CD4-positive, alpha-beta T cell treated with Interleukin-1 beta for 1 hour (primary cell): ENCODE data around the gene EEF2K.

Source experiments
- DNase-seq, 2 donors: peaks; one replicate each; pipeline ENCODE4 v3.0.0-alpha.2; 2020 to 2022

EEF2K gene

DNA sequence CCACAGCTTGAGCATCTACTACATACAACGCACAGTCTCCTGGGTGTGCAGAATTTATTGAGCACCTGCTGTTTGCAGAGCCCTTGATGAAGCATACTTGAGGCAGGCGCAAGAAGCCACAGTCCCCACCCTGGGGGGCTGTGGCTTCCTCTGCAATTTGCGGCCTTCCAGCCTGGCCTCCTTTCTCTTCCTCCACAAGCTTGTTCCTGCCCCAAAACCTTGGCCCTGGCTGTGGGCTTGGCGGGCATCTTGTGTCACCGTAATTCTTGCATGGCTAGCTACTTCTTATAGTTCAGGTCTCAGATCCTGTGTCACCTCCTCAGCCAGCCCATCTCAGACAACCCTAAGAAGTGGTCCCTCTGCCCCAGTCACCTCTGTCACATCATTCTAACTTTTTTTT, 47.2 kb downstream of the EEF2K start:
- DNase-seq = no peak

GRCh38 chr16:22255335-22255734, 49.3 kb downstream of the EEF2K start:
- DNase-seq = no peak

GRCh38 chr16:22257440-22257839, 51.4 kb downstream of the EEF2K start:
- no peak for DNase-seq

DNA sequence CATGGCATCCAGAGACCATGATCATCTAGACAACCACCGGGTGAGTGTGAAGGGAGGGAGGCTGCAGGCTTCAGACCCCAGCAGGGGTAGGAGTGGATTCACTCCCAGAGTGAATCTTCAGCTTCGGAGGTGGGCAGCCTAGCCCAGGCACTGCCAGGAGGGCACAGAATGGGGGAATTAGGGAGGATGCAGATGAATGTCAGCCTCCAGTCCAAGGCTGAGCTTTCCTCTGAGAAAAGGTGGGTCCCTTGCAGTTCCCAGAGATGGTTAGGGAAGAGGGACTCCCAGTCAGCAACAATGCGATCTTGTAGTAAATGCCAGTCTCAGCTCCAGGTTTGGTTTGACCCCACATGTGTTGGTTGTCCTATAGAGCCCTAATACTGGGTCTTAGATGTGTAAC, 54.4 kb downstream of the EEF2K start:
- no peak for DNase-seq

DNA sequence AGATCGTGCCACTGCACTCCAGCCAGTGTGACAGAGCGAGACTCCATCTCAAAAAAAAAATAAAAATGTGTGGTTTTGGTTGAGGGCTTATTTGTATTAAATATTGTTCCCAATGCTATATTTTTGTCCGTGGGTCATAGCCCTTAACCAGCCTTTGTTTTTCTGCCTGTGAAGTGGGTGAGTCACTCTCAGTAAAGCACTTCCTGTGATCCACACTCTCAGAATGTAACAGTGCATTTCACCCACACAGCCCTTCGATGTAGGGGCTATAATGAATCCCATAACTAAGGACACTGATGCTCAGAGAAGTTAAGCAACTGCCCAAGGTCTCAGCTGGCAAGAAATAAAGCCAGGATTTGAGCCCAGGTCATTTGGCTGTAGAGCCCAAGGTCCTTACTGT, 56.4 kb downstream of the EEF2K start:
- DNase-seq = no peak

- no peak for DNase-seq
Measured at GRCh38 chr16:22264786-22265185, 58.7 kb downstream of the EEF2K start.

- no peak for DNase-seq
Measured at GRCh38 chr16:22265351-22265750, 59.3 kb downstream of the EEF2K start.

- no peak for DNase-seq
Measured at GRCh38 chr16:22266546-22266945, 60.5 kb downstream of the EEF2K start.

DNA sequence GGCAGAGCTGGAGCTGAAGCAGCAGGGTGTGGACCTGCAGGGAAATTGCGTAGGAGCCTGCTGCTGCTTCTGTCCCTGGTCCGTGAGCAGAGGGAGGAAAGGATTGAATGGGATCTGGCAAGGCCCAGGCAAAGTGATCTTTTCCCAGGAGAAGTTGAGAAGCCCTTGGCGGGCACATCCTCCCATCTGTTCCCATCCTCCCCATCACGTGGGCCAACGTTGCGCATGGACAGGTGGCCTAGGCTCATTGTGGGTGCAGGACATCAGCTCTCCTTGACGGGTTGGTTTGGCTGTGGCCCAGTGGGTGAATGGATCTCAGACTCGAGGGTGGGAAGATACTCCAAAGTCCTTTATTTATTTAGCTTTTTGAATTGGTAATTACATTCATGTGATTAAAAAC, 61.7 kb downstream of the EEF2K start:
- no peak for DNase-seq

DNA sequence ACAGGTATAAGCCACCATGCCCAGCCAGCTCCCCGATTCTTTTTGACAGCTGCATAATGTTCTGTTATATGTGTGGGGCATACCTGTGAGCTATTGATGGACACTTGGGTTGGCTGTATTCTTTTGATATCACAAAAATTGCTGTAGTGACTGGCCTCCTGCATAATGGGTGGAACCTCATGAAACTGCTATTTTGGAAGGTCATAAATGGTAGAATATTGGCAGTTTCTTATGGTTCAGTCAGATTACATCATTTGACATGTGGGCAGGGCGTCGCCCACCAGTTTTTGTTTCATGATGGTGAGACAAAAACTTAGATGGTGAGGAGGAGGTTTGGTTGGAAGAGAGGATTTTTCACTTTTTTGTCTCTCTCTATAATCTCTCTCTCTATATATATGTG, 64.4 kb downstream of the EEF2K start:
- no peak for DNase-seq

- no peak for DNase-seq
Measured at GRCh38 chr16:22272870-22273650, 67.0 kb downstream of the EEF2K start.

- DNase-seq = no peak
Measured at GRCh38 chr16:22274916-22275315, 68.8 kb downstream of the EEF2K start.

DNA sequence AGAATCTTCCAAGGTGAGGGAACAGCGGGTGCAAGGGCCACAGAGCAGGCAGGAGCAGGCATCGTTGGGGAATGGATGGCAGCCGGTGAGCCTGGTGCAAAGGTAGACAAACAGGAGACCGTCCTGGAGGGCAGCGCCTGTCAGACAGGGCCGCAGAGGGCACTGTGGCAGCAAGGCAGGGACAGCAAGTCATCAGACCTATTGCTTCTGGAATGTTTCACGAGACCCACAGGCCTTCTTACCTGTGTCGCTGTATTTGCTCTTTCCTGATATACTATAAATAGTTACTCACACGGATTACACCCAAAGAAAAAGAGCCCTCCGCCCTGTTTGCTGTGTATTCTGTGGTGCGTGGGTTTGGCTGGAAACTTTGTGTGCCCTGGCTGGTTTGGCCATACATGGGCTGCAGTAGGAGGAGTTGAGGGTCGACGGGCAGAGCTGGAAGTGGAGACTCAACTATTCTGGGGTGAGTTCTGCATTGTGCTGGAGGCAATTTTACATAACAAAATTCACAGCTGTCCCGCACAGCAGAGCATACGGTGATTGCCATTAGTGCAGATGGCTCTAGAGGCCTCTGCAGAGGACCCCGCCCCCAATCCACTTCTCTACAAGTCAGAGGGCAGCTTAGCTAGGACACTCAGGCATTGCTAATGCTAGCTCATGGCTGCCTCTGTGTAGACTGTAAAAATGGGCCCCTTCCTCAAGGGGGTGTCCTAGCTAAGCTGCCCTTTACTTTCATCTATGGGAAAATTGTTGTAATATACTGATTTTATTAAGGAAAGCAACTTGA, 72.6 kb downstream of the EEF2K start:
- DNase-seq = no peak

DNA sequence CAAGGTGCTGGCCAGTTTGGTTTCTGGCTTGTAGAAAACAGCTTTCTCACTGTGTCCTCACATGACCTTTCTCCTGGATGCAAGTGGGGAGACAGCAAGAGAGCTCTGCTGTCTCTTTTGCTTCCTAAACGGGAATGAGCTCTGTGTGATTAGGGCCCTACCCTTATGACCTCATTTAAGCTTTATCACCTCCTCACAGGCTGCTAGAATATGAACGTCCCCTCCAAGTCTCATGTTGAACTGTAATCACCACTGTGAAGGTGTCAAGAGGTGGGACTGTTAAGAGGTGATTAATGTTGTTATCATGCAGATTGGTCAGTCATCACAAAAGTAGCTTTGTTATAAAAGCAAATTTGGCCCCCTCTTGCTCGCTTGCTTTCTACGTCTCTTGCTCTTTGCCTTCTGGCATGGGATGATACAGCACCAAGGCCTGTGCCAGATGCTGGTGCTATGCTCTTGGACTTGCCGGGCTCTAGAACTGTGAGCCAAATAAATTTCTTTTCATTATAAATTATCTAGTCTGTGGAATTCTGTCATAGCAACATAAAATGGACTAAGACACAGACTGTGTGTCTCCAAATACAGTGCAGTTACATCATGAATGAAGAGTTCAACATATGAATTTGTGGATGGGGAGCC, 76.3 kb downstream of the EEF2K start:
- DNase-seq = no peak

GRCh38 chr16:22284637-22285036, 78.6 kb downstream of the EEF2K start:
- no peak for DNase-seq

DNA sequence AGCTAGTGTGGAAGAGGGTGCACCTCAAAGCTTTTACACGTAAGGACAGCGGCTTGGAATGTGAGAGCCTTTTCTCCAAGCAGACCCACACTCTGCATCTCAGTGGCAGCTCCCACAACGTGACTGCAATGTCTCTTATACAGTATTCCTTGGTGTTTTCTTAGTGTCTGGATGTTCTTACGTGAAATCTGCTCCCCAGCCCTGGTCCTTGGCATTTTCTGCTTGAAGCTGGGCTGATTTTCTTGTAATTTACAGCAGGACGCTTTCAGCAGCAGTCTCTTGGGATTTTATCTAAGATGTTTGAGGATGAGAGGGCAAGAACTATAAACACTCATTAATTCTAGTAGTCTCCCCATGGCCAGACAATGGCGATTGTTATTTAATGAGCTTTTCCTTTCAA, 79.0 kb downstream of the EEF2K start:
- DNase-seq = no peak

- DNase-seq = no peak
Measured at GRCh38 chr16:22291020-22291419, 84.9 kb downstream of the EEF2K start.

- no peak for DNase-seq
Measured at GRCh38 chr16:22291860-22292318, 85.8 kb downstream of the EEF2K start.

- DNase-seq = no peak
Measured at GRCh38 chr16:22292320-22292719, 86.2 kb downstream of the EEF2K start.

GRCh38 chr16:22293137-22294106, 87.3 kb downstream of the EEF2K start:
- no peak for DNase-seq

DNA sequence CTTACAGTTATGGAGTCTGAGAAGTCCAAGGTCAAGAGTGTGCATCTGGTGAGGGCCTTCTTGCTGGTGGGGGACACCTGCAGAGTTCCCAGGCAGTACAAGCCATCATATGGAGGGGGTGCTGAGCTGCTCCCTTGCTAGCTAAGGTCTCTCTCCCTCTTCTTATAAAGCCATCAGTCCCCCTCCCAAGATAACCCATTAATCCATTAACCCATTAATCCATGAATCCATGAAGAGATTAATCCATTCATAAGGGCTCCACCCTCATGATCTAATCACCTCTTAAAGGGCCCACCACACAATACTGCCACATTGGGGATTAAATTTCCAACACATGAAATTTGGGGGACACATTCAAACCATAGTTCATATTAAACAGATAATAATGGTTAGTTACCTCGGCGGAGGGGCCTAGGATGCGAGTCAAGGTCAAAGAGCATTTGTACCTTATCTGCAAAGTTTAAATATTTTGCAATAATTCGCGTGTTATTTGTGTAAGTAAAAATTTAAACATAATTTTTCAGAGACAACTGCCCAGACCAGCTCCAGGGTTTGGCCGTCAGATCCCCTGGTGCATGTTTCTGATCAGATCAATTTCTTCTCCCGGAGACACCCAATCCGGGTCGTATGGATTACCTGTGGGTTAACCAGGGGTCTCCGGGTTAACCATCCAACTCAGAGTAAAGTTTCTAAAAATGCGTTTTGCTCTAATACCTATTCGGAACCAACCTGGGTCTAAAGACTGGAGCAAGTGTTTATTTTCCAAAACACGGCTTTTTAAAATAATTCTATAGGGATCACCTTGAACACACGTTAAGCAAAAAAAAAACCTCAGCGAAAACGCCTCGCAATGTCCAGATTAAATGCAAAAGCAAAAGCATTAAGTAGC, 90.4 kb downstream of the EEF2K start:
- DNase-seq = no peak
